SK-N-SH treated with all-trans-retinoic acid at 6 μM for 48 hours (cell line): ENCODE results near the gene CHRNA10.

Experiments used
- ATAC-seq: fragments of 200-7000 bp; cut with Tn5 transposase; 3 replicates; pipeline ENCODE4 v1.9.1; 2020; ENCODE audit warnings: mild to moderate bottlenecking, moderate library complexity
- ARNTL ChIP-seq: fragments of 450-650 bp; formaldehyde crosslinking; IDR thresholded peaks from 2 replicates; pipeline ENCODE4 v1.5.0; 2020; ENCODE audit warnings: low read depth, mild to moderate bottlenecking, moderate library complexity, borderline replicate concordance
- BACH2 ChIP-seq: fragments of 250-450 bp; sonication (Bioruptor Pico); IDR thresholded peaks from 2 replicates; pipeline ENCODE4 v1.9.0; 2021; ENCODE audit warnings: mild to moderate bottlenecking, borderline replicate concordance
- CREB5 ChIP-seq: fragments of 250-450 bp; sonication (Bioruptor Pico); IDR thresholded peaks from 2 replicates; pipeline ENCODE4 v1.5.1; 2020; ENCODE audit warnings: low read depth, mild to moderate bottlenecking, moderate library complexity
- CSDC2 ChIP-seq: fragments of 250-450 bp; sonication (Bioruptor Pico); IDR thresholded peaks from 2 replicates; pipeline ENCODE4 v1.5.0; 2020; ENCODE audit warnings: mild to moderate bottlenecking, moderate library complexity
- ESRRG ChIP-seq: fragments of 250-450 bp; sonication (Bioruptor Pico); IDR thresholded peaks from 2 replicates; pipeline ENCODE4 v1.6.1; 2021; ENCODE audit warnings: mild to moderate bottlenecking
- GLIS3 ChIP-seq: fragments of 250-450 bp; sonication (Bioruptor Pico); IDR thresholded peaks from 2 replicates; pipeline ENCODE4 v1.5.0; 2020; ENCODE audit warnings: mild to moderate bottlenecking, moderate library complexity
- OSR1 ChIP-seq: fragments of 250-450 bp; sonication (Bioruptor Pico); IDR thresholded peaks from 2 replicates; pipeline ENCODE4 v1.8.0; 2022; ENCODE audit warnings: moderate library complexity, mild to moderate bottlenecking, inconsistent platforms
- PATZ1 ChIP-seq: fragments of 250-450 bp; sonication (Bioruptor Pico); IDR thresholded peaks from 2 replicates; pipeline ENCODE4 v1.8.0; 2020; ENCODE audit warnings: mild to moderate bottlenecking, moderate library complexity, borderline replicate concordance
- POU6F1 ChIP-seq: fragments of 250-450 bp; sonication (Bioruptor Pico); IDR thresholded peaks from 2 replicates; pipeline ENCODE4 v1.8.0; 2021; ENCODE audit warnings: low read depth, mild to moderate bottlenecking, moderate library complexity, borderline replicate concordance
- RARB ChIP-seq: fragments of 250-450 bp; sonication (Bioruptor Pico); IDR thresholded peaks from 2 replicates; pipeline ENCODE4 v1.8.0; 2021; ENCODE audit warnings: mild to moderate bottlenecking, moderate library complexity
- TCF4 ChIP-seq: fragments of 250-450 bp; sonication (Bioruptor Pico); IDR thresholded peaks from 2 replicates; pipeline ENCODE4 v1.8.0; 2021; ENCODE audit warnings: mild to moderate bottlenecking, moderate library complexity, borderline replicate concordance
- TOX ChIP-seq: fragments of 250-450 bp; sonication (Bioruptor Pico); IDR thresholded peaks from 2 replicates; pipeline ENCODE4 v1.8.0; 2021; ENCODE audit warnings: mild to moderate bottlenecking, moderate library complexity, borderline replicate concordance
- TSHZ2 ChIP-seq: fragments of 250-450 bp; sonication (Bioruptor Pico); IDR thresholded peaks from 2 replicates; pipeline ENCODE4 v1.5.0; 2020; ENCODE audit warnings: mild to moderate bottlenecking, moderate library complexity
- ZC3H10 ChIP-seq: fragments of 250-450 bp; sonication (Bioruptor Pico); IDR thresholded peaks from 2 replicates; pipeline ENCODE4 v1.5.1; 2021; ENCODE audit warnings: mild to moderate bottlenecking, moderate library complexity
- ZFP3 ChIP-seq: fragments of 250-450 bp; sonication (Bioruptor Pico); IDR thresholded peaks from 2 replicates; pipeline ENCODE4 v1.5.0; 2020; ENCODE audit warnings: mild to moderate bottlenecking, moderate library complexity
- ZNF565 ChIP-seq: fragments of 450-650 bp; formaldehyde crosslinking; conservative IDR thresholded peaks from 2 replicates; pipeline ENCODE4 v1.5.0; 2020; ENCODE audit warnings: low read depth, mild to moderate bottlenecking, moderate library complexity
- ZNF70 ChIP-seq: fragments of 450-650 bp; formaldehyde crosslinking; IDR thresholded peaks from 2 replicates; pipeline ENCODE4 v1.5.0; 2020; ENCODE audit warnings: mild to moderate bottlenecking, moderate library complexity
- ZNF8 ChIP-seq: fragments of 450-650 bp; formaldehyde crosslinking; IDR thresholded peaks from 2 replicates; pipeline ENCODE4 v1.5.0; 2020; ENCODE audit warnings: mild to moderate bottlenecking, moderate library complexity

The CHRNA10 gene

GRCh38 chr11:3622521-3622920 is 48.7 kb downstream of the CHRNA10 start (continued):
- TF ChIP-seq BACH2 (CRISPR knock-in tag) (no peak), TCF4 (no peak), ZC3H10 (no peak), ARNTL (CRISPR knock-in tag) (no peak), ZNF70 (CRISPR knock-in tag) (no peak), TOX (no peak), POU6F1 (CRISPR knock-in tag) (no peak), GLIS3 (CRISPR knock-in tag) (no peak)
- TF ChIP-seq, all 23 proteins: peak for 0

- TF ChIP-seq CREB5 (CRISPR knock-in tag): no peak
- TF ChIP-seq ZNF8 (CRISPR knock-in tag): no peak
- ATAC-seq: no peak
These were observed 53.2 kb downstream of the CHRNA10 start for GRCh38 chr11:3617990-3618389.

GRCh38 chr11:3616721-3617460 is 54.3 kb downstream of the CHRNA10 start:
- no peak for ATAC-seq
- TF ChIP-seq ARNTL (CRISPR knock-in tag) (no peak), RARB (CRISPR knock-in tag) (no peak), OSR1 (no peak), CREB5 (CRISPR knock-in tag) (no peak), ESRRG (CRISPR knock-in tag) (no peak), BACH2 (CRISPR knock-in tag) (no peak), TOX (no peak), GLIS3 (CRISPR knock-in tag) (no peak), ZNF565 (CRISPR knock-in tag) (no peak), TCF4 (no peak), ZFP3 (no peak), PATZ1 (CRISPR knock-in tag) (no peak)

GRCh38 chr11:3615998-3616397 is 55.2 kb downstream of the CHRNA10 start:
- ATAC-seq: no peak
- TF ChIP-seq ARNTL (CRISPR knock-in tag): no peak
- TF ChIP-seq CSDC2 (CRISPR knock-in tag): no peak
- no peak for TF ChIP-seq TOX
- no peak for TF ChIP-seq ESRRG (CRISPR knock-in tag)
- no peak for TF ChIP-seq ZC3H10
- no peak for TF ChIP-seq ZNF70 (CRISPR knock-in tag)
- no peak for TF ChIP-seq ZNF565 (CRISPR knock-in tag)
- TF ChIP-seq TCF4: no peak
- TF ChIP-seq PATZ1 (CRISPR knock-in tag): no peak
- TF ChIP-seq TSHZ2 (CRISPR knock-in tag): no peak
